ENCODE measurements around the gene ZNF175. TPM values are rescaled to one million over a fixed set of nuclear protein-coding genes. Genes with fewer than 3 reads are reported as not detected.

ZNF175 gene
- polyA plus RNA-seq, 3 donors, result 0.39 to 2.4 (median 0.82) TPM

DNA sequence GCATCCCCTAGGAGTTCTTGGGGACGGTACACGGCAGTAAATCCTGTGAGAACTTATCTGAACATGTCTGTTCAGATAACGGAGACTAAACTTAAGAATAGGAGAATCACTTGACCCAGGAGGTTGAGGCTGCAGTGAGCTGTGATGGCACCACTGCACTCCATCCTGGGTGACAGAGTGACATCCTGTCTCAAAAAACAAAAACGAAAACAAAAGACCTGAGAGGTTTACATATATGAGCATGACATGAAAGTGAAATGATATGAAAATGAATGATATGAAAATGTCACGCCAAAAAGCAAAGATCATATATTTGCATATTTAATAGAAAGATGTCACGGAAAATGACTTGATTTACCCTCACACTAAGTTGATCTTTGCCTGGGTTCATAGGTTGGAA is 5.8 kb downstream of the ZNF175 start:
- Histone ChIP-seq H3K4me3 (replicated peaks in 1 of 3; ENCODE audit: low read depth in 2 of 3, low read length in 3 of 3) (no peak overlapping the region), H3K36me3 (replicated peaks in 1 of 2; ENCODE audit: control insufficient read depth in 1 of 2, insufficient read depth in 2 of 2, low read length in 2 of 2) (peaks cover 28 to 72% of the 10 kb centered on the region in 2 donors), H3K27ac (ENCODE audit: low read depth in 1 of 2, low read length in 2 of 2) (no peak overlapping the region), H2AFZ (ENCODE audit: insufficient read depth, low read depth, low read length, poor library complexity, severe bottlenecking) (no peak overlapping the region), H3K4me2 (replicated peaks; ENCODE audit: extremely low read depth, low read length, poor library complexity, severe bottlenecking) (no peak overlapping the region), H3K4me1 (ENCODE audit: control insufficient read depth in 1 of 2, insufficient read depth in 2 of 2, low read length in 2 of 2) (peaks cover 5 to 13% of the 10 kb centered on the region in 2 donors), H3K9ac (ENCODE audit: insufficient read depth, low read length, poor library complexity, severe bottlenecking) (no peak overlapping the region), H3K9me3 (replicated peaks in 1 of 2; ENCODE audit: control insufficient read depth in 1 of 2, insufficient read depth in 1 of 2, low read length in 2 of 2) (no peaks in the 10 kb centered on the region), H3K79me2 (ENCODE audit: insufficient read depth, low read length) (peaks cover 22% of the 10 kb centered on the region), H4K20me1 (ENCODE audit: insufficient read depth, low read length) (no peaks in the 10 kb centered on the region), H3K27me3 (ENCODE audit: control insufficient read depth in 2 of 2, insufficient read depth in 2 of 2, low read length in 2 of 2) (no peaks in the 10 kb centered on the region)
- Mint-ChIP-seq H3K9me3 (peaks cover 0 to 2% (median 0%) of the 10 kb centered on the region in 7 donors), H3K4me3 (no peak overlapping the region), H3K27ac (no peak overlapping the region), H3K4me1 (peaks cover 16% of the 10 kb centered on the region), H3K36me3 (peaks cover 56 to 72% of the 10 kb centered on the region in 2 donors), H3K27me3 (ENCODE audit: low read depth in 3 of 3) (peaks cover 0 to 2% (median 1%) of the 10 kb centered on the region in 3 donors)
- 100% methylated on average over 4 of the region's 6 CpGs for WGBS (ENCODE audit: insufficient coverage)
- intact Hi-C loops (cut with micrococcal nuclease), result no loop called here
- DNase-seq, result no peak
- TF ChIP-seq, protein P1, sequence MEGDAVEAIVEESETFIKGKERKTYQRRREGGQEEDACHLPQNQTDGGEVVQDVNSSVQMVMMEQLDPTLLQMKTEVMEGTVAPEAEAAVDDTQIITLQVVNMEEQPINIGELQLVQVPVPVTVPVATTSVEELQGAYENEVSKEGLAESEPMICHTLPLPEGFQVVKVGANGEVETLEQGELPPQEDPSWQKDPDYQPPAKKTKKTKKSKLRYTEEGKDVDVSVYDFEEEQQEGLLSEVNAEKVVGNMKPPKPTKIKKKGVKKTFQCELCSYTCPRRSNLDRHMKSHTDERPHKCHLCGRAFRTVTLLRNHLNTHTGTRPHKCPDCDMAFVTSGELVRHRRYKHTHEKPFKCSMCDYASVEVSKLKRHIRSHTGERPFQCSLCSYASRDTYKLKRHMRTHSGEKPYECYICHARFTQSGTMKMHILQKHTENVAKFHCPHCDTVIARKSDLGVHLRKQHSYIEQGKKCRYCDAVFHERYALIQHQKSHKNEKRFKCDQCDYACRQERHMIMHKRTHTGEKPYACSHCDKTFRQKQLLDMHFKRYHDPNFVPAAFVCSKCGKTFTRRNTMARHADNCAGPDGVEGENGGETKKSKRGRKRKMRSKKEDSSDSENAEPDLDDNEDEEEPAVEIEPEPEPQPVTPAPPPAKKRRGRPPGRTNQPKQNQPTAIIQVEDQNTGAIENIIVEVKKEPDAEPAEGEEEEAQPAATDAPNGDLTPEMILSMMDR (IDR thresholded peaks at IDR 0.05), result no peak

DNA sequence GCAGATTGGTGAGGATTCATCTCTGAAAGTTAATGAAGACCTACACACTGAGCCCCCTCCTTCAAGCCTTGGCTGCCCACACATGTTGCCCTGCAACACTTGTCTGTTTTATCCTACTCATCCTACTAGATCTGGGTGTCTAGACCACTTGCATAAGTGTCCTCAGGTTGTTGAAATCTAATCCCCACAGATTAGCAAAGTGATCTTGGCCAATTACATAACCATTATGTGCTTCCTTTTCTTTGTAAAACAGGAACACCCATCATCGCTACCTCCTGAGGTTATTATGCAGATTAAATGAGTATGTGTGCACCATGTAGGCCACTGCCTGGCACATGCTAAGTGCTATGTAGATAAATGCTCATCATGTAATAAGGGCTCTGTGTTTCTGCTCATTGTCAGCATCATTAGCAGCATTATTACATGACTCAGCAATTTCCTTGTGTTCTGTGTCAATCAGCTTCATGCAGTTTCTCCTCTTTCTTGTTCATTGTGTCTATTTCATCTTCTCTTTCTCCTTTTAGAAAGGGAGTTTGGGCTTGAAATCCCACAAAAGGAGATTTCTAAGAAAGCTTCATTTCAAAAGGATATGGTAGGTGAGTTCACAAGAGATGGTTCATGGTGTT is 15.1 kb downstream of the ZNF175 start:
- intact Hi-C loops (cut with micrococcal nuclease), result no loop called here
- Mint-ChIP-seq H3K4me3 (no peak overlapping the region), H3K36me3 (peaks cover 52 to 56% of the 10 kb centered on the region in 2 donors), H3K4me1 (peaks cover 13% of the 10 kb centered on the region), H3K27me3 (ENCODE audit: low read depth in 3 of 3) (no peaks in the 10 kb centered on the region), H3K9me3 (peaks cover 5 to 14% (median 11%) of the 10 kb centered on the region in 7 donors), H3K27ac (peak overlapping the region in 3 of 7 donors; percentile 19 to 25 (median 23))
- Histone ChIP-seq H3K4me2 (replicated peaks; ENCODE audit: extremely low read depth, low read length, poor library complexity, severe bottlenecking) (no peak overlapping the region), H3K4me1 (ENCODE audit: control insufficient read depth in 1 of 2, insufficient read depth in 2 of 2, low read length in 2 of 2) (peaks cover 11 to 14% of the 10 kb centered on the region in 2 donors), H3K9ac (ENCODE audit: insufficient read depth, low read length, poor library complexity, severe bottlenecking) (no peak overlapping the region), H3K27ac (ENCODE audit: low read depth in 1 of 2, low read length in 2 of 2) (no peak overlapping the region), H3K9me3 (replicated peaks in 1 of 2; ENCODE audit: control insufficient read depth in 1 of 2, insufficient read depth in 1 of 2, low read length in 2 of 2) (peaks cover 13 to 20% of the 10 kb centered on the region in 2 donors), H3K4me3 (replicated peaks in 1 of 3; ENCODE audit: low read depth in 2 of 3, low read length in 3 of 3) (no peak overlapping the region), H3K27me3 (ENCODE audit: control insufficient read depth in 2 of 2, insufficient read depth in 2 of 2, low read length in 2 of 2) (no peaks in the 10 kb centered on the region), H3K79me2 (ENCODE audit: insufficient read depth, low read length) (no peaks in the 10 kb centered on the region), H4K20me1 (ENCODE audit: insufficient read depth, low read length) (no peaks in the 10 kb centered on the region), H3K36me3 (replicated peaks in 1 of 2; ENCODE audit: control insufficient read depth in 1 of 2, insufficient read depth in 2 of 2, low read length in 2 of 2) (peaks cover 27 to 57% of the 10 kb centered on the region in 2 donors), H2AFZ (ENCODE audit: insufficient read depth, low read depth, low read length, poor library complexity, severe bottlenecking) (no peak overlapping the region)
- TF ChIP-seq, protein P1 (IDR thresholded peaks at IDR 0.05), result no peak
- no CpG with 5 or more reads among the region's 1 CpG for WGBS (ENCODE audit: insufficient coverage)
- DNase-seq, result peak; percentile 43 to 71 (median 46)
